SK-N-MC (cell line): ENCODE results near the gene SYNDIG1L.
"Not testable (repeated sequence)": the region's sequence is repeated elsewhere in the genome, so short reads cannot be mapped to it uniquely, and the experiment has no call there.

ENCODE experiments used
- DNase-seq: peaks from one replicate; pipeline ENCODE4 v3.0.0-alpha.2; 2011; ENCODE audit warnings: low read depth, low spot score
- H3K27ac ChIP-seq: fragments of 200-600 bp; sonication (generic); 2 replicates; pipeline ENCODE4 v1.5.1; 2016; ENCODE audit warnings: mixed run types
- H3K36me3 ChIP-seq: fragments of 200-600 bp; sonication (generic); 2 replicates; pipeline ENCODE4 v1.6.1; 2017; ENCODE audit warnings: antibody characterized with exemption, low read length, mixed read lengths; ENCODE audit not compliant: insufficient read depth
- H3K4me3 ChIP-seq: fragments of 200-600 bp; sonication (generic); 2 replicates; pipeline ENCODE4 v1.5.1; 2016
- H3K9ac ChIP-seq: fragments of 200-600 bp; sonication (generic); 2 replicates; pipeline ENCODE4 v1.8.0; 2017; ENCODE audit warnings: mixed run types, mixed read lengths; ENCODE audit not compliant: insufficient read length
- H3K9me3 ChIP-seq: fragments of 200-600 bp; sonication (generic); 2 replicates; pipeline ENCODE4 v1.6.1; 2017; ENCODE audit warnings: low read depth, mild to moderate bottlenecking, antibody characterized with exemption, low read length, moderate library complexity, mixed read lengths
- EZH2 ChIP-seq: fragments of 200-600 bp; sonication (generic); IDR thresholded peaks from one replicate; pipeline ENCODE4 v1.6.1; 2017; ENCODE audit warnings: antibody characterized with exemption
- FOXP2 ChIP-seq: optimal IDR thresholded peaks from 2 replicates; pipeline ENCODE3; 2011; ENCODE audit warnings: mild to moderate bottlenecking, moderate library complexity; ENCODE audit not compliant: insufficient read depth; ENCODE audit errors: extremely low read length, control extremely low read depth
- POLR2AphosphoS5 ChIP-seq: IDR thresholded peaks from 2 replicates; pipeline ENCODE4 v1.6.1; 2012; ENCODE audit warnings: mild to moderate bottlenecking, low read depth, low read length, borderline replicate concordance

The SYNDIG1L gene

DNA sequence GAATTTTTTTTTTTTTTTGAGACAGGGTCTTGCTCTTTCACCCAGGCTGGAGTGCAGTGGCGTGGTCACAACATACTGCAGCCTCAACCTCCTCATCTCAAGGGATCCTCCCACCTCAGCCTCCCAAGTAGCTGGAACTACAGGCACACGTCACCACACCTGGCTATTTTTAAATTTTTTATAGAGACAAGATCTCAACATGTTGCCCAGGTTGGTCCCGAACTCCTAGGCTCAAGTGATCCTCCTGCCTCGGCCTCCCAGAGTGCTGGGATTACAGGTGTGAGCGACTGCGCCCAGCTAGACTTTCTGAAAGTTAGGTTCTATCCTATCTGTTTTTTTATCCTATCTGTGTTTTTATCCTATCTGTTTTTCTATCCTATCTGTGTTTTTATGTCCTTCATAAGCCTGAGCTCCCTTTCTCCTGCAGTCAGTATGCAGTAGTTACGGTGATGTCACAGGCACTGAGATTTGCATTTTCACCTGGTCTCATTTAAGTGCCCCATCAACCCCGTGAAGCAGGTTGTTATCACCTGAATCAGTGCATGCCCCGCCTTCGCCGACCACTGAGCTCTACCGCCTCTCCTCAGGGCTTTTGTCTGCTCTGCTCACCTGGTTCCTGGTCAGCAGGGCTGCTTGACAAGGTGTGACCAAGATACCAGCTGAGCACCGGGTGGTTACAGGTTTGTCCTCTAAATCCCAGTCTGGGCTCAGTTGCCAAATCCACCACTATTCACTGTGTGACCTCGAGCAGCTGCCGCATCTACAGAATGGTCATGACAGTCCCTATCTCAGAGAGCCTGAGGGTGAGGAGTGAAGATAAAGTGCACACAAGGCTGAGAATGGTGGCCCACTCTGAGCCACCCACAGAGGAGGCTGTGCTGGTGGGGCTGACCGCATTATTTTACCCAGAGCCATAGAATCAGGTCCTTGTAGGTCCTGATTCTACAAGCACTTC lies 33.1 kb downstream of the SYNDIG1L start:
- H3K9ac ChIP-seq, result no peak overlapping the region
- TF ChIP-seq EZH2 (no peak), FOXP2 (no peak), POLR2AphosphoS5 (no peak)
- H3K36me3 ChIP-seq, result no peaks in the 10 kb centered on the region
- no peak overlapping the region for H3K27ac ChIP-seq
- no peaks in the 10 kb centered on the region for H3K9me3 ChIP-seq
- no peak for DNase-seq
- no peak overlapping the region for H3K4me3 ChIP-seq

DNA sequence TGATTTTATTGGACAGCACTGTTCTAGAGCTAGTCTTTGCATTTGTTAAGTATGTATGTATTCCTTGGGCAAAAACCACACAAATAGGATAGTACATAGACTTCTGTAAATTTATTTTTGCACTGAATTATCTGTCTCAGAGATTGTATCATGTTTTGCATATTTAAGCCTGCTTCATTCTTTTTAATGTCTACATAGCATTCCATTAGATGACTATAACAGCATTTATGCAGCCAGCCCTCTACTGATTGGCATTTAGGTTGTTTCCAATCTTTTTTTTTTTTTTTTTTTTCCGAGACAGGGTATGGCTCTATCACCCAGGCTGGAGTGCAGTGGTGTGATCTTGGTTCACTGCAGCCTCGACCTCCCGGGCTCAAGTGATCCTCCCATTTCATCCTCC lies 34.5 kb downstream of the SYNDIG1L start:
- Histone ChIP-seq H3K9me3 (no peaks in the 10 kb centered on the region), H3K36me3 (no peaks in the 10 kb centered on the region), H3K27ac (no peak overlapping the region), H3K9ac (no peak overlapping the region), H3K4me3 (no peak overlapping the region)
- TF ChIP-seq EZH2 (no peak), FOXP2 (no peak), POLR2AphosphoS5 (no peak)
- no peak for DNase-seq

DNA sequence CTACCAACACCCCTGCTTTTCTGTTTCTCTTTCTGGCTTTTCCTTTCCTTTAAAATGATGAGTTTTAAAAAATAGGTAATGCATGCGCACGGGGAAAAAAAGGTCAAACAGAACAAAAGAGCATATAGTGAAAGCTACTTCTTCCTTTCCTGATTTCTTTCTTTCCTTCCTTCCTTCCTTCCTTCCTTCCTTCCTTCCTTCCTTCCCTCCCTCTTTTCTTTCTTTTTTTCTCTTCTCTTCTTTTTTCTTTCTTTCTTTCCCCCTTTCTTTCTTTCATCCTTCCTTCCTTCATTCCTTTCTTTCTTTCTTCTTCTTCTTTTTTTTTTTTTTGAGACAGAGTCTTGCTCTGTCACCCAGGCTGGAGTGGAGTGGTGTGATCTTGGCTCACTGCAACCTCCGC lies 35.5 kb downstream of the SYNDIG1L start:
- not testable (repeated sequence) for H3K9me3 ChIP-seq, H3K9ac ChIP-seq, DNase-seq, H3K4me3 ChIP-seq, H3K27ac ChIP-seq, H3K36me3 ChIP-seq

DNA sequence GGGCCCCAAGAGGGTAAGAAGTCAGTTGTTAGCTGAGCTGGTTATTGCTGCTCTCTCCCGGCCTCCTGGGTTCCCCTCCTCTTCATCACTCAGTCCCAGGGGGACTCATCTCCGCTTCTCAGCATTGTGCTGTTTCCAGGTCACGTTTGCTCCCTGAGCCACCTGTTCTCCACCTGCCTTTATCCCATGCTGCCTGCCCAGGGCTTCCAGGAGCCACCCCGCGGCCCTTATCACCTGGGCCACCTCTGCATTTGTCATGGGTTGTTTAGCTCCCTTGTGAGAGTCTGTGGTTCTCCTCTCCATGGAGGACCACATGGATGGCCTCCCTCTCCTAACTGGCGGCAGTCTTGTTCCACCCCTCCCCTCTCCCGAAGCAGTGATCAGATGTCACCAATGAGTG lies 36.0 kb downstream of the SYNDIG1L start:
- H3K27ac ChIP-seq, result no peak overlapping the region
- DNase-seq, result no peak
- H3K9ac ChIP-seq, result no peak overlapping the region
- H3K4me3 ChIP-seq, result no peak overlapping the region
- TF ChIP-seq EZH2 (no peak), POLR2AphosphoS5 (no peak), FOXP2 (no peak)
- no peaks in the 10 kb centered on the region for H3K9me3 ChIP-seq
- H3K36me3 ChIP-seq, result no peaks in the 10 kb centered on the region

DNA sequence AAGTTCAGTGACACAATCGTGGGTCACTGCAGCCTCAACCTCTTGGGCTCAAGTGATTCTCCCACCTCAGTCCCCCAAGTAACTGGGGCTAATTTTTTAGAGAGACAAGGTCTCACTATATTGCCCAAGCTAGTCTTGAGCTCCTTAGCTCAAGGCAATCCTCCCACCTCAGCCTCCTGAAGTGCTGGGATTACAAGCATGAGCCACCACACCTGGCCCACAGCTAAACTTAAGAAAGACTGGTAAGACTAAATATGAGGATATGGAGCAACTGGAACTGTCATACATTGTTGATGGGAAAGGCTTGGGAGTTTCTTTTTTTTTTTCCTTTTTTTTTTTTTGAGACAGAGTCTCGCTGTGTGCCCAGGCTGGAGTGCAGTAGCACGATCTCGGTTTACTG lies 43.8 kb downstream of the SYNDIG1L start:
- no peaks in the 10 kb centered on the region for H3K36me3 ChIP-seq
- H3K9ac ChIP-seq, result no peak overlapping the region
- H3K4me3 ChIP-seq, result no peak overlapping the region
- no peak for TF ChIP-seq POLR2AphosphoS5
- TF ChIP-seq EZH2, result no peak
- TF ChIP-seq FOXP2, result no peak
- H3K27ac ChIP-seq, result no peak overlapping the region
- DNase-seq, result no peak
- no peaks in the 10 kb centered on the region for H3K9me3 ChIP-seq

DNA sequence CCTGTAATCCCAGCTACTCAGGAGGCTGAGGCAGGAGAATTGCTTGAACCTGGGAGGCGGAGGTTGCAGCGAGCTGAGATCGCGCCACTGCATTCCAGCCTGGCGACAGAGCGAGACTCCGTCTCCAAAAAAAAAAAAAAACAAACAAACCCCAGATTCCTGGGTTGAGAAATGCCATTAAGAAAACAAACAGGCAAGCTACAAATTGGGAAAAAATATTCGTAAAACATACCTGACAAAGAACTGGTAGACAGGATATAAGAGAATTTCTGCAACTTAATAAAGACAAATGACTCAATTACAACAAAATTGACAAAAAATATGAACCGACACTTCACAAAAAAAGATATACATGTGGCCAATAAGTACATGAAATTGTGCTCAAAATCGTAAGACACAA lies 44.4 kb downstream of the SYNDIG1L start:
- H3K27ac ChIP-seq, H3K4me3 ChIP-seq, H3K9ac ChIP-seq, DNase-seq, H3K9me3 ChIP-seq, H3K36me3 ChIP-seq: not testable (repeated sequence)

DNA sequence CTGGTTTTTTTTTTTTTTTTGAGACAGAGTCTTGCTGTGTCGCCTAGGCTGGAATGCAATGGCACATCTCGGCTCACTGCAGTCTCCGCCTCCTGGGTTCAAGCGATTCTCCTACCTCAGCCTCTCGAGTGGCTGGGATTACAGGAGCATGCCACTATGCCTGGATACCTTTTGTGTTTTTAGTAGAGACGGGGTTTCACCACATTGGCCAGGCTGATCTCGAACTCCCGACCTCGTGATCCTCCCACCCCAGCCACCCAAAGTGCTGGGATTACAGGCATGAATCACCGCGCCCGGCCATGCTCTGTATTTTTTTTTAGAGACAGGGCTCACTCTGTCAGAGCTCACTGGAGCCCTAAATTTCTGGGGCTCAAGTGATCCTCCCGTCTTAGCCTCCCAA lies 45.2 kb downstream of the SYNDIG1L start:
- no peak overlapping the region for H3K27ac ChIP-seq
- no peak overlapping the region for H3K4me3 ChIP-seq
- H3K36me3 ChIP-seq, result no peaks in the 10 kb centered on the region
- DNase-seq, result no peak
- H3K9me3 ChIP-seq, result no peaks in the 10 kb centered on the region
- H3K9ac ChIP-seq, result no peak overlapping the region
- no peak for TF ChIP-seq EZH2
- TF ChIP-seq POLR2AphosphoS5, result no peak
- TF ChIP-seq FOXP2, result no peak

DNA sequence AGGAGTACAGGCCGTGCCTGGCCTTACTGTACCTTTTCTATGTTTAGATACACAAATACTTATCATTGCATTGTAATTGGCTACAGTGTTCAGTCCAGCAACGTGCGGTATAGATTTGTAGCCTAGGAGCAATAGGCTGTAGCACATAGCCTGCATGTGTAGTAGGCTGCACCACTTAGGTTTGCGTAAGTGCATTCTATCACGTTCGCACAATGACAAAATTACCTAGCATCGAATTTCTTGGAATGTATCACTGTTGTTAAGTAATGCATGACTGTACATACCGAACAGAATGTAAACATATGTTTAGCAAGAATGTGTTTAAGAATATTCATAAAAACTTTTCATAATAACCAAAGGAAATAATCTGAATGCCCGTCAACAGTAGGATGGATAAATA lies 45.8 kb downstream of the SYNDIG1L start:
- H3K9ac ChIP-seq, result no peak overlapping the region
- H3K36me3 ChIP-seq, result no peaks in the 10 kb centered on the region
- no peak for DNase-seq
- H3K4me3 ChIP-seq, result no peak overlapping the region
- no peaks in the 10 kb centered on the region for H3K9me3 ChIP-seq
- TF ChIP-seq EZH2, result no peak
- TF ChIP-seq FOXP2, result no peak
- TF ChIP-seq POLR2AphosphoS5, result no peak
- no peak overlapping the region for H3K27ac ChIP-seq
